Ureter (tissue), 1 donor: ENCODE results near the gene CHD2. TPM values are rescaled to one million over a fixed set of nuclear protein-coding genes. Genes with fewer than 3 reads are reported as not detected.
A peak's percentile ranks its signal among the peaks of the same experiment; 100 is the strongest.
"Not testable (repeated sequence)": the region's sequence is repeated elsewhere in the genome, so short reads cannot be mapped to it uniquely, and the experiment has no call there.

Source experiments
- DNase-seq: peaks from one replicate; pipeline ENCODE4 v3.0.0-alpha.2; 2020; ENCODE audit warnings: low spot score
- total RNA-seq: library from RNA; stranded (reverse); gene quantifications from one replicate; pipeline ENCODE4 v1.2.4, GENCODE V29; 2023
- donor health status: DM: yes; HTN: yes; CAD: no.

Gene CHD2
- total RNA-seq, result 193 TPM

DNA sequence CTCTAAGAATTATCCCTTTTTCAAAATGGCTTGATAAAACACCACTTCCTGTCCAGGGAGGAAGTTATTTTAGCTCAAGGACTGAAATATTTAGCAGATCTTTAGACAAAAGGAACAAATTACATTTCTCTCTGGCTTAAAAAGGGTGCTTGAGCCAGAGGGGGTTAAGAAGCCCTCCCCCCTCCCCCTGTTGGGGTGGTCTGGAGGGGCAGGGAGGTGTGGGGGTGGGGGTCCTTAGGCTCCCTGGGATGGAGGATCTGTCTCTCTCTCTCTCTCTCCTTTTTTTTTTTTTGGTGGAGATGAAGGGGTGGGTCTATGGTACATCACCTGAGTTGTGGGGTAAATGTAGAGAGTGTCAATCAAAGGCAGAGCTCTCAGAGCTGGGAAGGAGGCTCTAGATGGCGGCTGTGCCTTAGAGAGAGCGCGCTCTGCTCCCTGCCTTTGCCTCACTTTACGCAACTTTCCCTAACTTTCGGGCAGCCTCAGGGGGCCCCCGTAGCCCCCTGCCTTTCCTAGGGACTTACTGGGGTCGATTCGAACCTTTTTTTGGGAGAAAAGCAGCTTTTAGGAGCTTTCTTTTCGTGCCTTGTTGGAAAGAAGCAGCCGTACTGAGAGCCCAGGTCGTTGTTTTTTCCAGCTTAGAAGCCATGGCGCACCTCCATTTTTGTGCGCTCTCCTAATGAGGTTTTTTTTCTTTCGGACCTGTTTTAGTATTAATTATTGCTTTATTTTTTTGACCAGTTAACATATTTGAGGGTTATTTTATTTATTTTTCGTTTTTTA is at the start of gene CHD2:
Gene CHD2, plus strand, starts transcription at position 377 of the 783 bp plus-strand sequence. CDS start 914 bp downstream, outside the sequence.
- peak; percentile 62 for DNase-seq

DNA sequence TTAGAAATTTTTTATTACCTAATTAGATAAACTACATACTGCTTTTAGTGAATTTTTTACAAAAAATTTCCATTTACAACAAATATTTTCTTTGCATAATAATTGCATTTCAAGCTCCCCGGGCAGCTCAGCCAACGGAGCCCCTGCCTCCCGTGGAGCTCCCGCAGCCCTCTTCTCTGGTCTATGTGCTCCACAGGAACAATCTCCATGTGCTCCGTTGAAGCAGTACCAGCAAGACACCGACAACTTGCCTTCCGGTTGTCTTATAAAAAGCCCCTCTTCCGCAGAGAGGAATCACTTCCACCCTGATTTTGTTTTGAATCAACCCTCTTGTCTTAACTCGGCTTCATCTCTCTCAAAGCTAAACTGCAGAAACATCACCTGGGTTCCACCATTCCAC is 46.9 kb upstream of the CHD2 start:
- no peak for DNase-seq

DNA sequence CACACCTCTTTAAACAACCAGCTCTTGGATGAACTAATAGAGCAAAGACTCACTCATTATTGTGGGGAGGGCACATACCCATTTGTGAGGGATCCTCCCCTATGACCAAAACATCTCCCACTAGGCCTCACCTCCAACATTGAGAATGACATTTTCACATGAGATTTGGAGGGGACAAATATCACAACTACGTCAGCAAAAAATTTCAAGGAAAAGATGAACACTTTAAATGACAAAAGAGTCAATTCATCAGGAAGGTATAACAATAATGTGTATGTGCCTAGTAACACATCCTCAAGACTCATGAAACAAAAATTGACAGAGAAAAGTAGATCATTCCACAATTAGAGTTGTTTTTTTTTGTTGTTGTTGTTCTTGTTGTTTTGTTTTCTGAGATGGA is 38.4 kb upstream of the CHD2 start:
- no peak for DNase-seq

DNA sequence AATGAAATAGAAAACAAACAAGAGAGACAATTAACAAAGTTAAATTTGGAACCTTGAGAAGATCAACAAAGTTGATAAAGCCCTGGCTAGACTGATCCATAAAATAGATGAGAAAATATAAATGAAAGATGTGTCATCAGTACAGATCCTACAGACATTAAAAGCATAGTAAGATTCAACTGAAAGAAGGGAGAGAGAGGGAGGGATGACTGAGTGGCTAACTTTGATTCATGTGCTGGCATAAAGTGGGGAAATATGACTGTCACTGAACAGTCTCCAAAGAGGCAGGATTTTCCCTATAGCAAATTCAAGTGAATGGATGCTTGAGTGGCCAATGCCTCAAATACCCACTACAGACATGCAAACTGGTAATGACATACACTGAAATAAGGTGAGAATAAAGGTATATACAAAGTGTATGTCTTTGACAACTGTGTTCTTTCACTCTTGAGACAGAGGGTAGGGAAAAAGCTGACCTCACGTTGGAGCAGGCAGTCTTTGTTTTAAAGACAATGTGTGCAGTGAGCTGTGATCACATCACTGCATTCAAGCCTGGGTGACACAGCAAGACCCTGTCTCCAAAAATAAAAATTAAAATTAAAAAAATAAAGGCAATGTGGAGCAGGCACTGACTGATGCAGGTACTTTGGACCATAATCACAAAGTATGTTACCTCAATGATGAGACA is 35.9 kb upstream of the CHD2 start:
- DNase-seq, result no peak

DNA sequence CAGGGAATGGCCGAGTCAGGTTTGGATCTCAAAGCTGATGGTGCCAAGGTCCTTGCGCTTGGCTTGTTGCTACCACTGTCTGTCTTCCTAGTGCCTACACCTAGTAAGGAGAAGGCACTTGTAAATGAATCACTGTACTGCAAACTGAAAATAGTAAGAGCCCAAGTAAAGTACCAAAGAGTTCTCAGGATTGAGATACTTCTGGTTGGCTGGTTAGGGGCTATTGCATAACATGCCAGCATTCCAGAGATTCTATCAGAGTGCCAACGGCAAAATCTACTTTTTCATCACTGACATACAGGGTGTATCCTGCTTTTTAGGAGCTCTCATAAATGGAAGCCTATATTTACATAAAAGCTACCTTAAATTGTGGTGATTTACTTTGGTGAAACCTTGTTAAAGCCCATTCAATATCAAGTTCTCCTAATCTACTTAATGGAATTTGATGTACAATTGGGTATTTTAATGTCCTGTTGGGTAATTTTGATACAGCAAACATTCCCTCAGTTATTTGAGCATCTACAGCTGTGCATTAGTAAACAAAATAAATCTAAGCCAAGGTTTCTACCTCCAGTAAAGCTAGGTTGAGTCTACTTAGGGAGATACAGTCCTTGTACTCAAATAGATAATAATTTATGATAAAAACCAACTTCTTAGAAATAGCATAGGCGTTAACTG is 30.7 kb upstream of the CHD2 start:
- no peak for DNase-seq

DNA sequence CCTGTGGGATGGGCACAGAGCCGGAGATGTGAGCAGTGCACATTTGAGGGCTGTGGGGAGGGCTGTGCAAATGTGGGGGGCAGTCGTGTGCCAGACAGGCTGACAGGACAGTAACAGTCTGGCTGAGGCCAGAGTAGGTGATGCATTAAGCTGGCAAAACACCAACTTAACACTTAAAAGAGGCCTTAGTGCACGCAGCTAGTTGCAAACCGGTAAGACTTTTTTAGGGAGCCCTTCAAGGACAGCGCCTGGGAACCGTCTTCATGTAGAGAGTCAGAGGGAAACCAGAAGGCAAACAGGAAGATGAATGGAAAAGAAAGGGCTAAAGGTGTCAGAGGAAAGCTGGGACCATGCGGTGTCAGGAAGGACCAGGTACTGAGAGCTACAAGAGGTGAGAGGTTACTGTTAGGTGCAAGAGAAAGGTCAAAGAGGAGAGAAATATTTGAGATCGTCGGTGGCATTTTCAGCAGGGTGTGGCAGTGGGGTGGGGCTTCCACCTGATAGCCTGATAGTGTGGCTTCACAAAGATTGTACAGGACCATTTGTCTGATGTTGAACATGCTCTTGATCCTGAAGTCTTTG is 30.0 kb upstream of the CHD2 start:
- no peak for DNase-seq

DNA sequence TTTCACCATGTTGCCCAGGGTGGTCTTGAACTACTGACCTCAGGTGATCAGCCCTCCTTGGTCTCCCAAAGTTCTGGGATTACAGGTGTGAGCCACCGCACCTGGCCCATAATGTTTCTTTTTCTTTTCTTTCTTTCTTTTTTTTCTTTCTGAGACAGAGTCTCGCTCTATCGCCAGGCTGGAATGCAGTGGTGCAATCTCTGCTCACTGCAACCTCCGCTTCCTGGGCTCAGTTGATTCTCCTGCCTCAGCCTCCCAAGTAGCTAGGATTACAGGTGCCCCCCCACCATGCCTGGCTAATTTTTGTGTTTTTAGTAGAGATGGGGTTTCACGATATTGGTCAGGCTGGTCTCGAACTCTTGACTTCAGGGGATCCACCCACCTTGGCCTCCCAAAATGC is 27.2 kb upstream of the CHD2 start:
- not testable (repeated sequence) for DNase-seq

DNA sequence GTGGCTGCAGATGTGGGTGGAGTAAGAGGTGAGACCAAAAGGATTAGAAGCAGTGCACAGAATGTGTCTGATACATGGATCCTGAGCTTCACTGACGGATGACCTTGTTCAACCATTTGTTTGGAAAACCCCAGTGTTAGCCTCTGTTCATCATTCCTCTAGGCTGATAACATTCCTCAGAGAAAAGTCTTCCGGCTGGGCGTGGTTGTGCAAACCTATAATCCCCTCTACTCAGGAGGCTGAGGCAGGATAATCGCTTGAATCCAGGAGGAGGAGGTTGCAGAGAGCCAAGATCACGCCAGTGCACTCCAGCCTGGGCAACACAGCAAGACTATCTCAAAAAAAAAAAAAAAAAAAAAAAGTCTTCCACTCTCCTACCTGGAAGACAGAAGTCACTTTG is 23.1 kb upstream of the CHD2 start:
- no peak for DNase-seq

DNA sequence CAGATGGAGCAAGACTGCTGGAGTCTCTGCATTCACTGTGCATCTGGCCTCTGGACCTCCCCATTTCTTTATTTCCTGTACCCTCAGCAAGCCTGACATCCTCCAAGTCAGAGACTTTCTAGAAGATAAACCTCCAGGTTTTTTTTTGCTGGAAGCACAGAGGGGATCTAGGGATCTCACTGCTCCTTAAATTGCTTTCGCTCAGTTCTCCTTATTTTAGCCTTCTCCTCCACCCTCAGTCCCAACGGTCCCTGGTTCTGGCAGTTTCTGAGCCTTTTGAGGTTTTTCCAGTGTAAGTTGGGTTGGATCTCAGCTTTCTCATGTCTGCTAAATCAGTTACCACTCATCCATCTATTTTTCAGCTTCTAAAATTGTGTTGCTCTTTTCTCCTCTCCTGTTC is 22.7 kb upstream of the CHD2 start:
- DNase-seq, result no peak

DNA sequence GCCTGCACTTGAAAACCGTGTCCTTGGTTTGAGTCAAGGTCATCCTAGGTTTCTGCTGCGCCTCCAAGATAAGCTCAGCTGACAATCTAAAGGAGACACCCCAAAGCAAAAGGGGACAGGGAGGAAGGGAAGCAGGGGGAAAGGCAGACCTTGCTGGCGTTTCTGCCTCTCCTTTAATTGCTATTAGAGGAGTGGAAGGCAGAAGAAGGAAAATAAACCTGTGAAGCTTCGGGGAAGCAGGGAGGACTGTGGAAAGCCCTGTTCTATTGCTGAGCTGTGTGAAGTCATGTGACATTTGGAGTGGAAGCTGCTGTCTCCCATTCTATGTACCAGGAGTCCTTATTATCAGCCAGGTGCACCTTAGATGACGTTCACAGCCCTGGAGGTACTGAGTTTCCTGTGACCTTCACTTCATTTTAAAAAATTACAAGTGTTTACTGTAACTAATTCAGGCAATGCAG is 21.5 kb upstream of the CHD2 start:
- DNase-seq, result no peak

DNA sequence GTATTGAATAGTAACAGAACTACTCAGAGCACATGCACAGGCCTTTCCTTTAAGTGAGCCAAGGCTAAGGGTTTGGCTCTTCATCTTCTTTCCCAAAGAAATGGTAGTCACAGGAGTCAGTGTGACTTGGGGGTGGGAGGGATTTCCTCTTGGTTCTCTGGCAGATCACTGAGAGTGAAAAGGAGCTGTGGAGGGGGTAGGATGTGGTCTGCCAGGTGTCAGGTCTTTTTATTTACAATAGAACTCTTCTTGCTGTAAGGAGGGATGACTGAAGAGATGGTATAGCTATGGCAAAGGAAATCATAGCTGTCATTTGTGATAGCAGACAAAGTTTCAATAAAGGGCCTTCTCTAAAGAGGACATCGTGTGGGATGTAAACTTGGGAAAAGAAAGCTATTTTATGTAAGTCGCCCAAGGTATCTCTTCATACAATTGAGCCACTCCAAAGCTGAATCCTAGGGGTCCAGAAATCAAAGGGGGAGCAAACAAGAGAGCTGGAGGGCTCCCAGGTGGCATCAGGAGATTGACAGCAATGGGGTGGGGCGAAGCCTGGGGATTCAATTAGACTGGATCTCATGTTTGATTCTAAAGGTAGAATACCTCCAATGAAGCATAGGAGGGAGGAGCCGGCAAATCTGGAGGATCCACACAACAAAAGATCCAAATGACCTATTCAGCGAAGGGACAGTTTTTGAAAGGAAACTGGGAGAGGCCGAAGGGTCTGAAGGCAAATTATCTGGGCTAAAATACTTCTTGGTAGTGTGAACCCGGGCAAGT is 20.0 kb upstream of the CHD2 start:
- no peak for DNase-seq

DNA sequence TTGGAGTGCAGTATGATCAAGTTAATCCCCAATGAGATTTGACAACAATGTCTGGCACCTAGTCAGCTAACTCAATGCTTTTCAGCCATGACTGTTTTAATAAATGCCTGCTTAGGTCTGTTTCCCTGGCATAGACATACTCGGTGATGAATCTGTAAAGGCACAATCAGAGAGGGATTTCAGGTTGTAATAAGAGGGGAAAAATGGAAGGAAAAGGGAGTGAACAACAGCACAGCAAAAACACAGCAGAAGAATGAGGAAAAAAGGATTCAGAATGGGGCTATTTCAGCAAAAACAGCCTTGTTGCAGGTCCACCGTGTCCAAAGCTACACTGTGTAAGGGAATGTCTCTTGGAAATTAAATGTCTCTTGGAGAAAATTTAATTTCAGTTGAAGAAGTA is 19.3 kb upstream of the CHD2 start:
- DNase-seq, result no peak

DNA sequence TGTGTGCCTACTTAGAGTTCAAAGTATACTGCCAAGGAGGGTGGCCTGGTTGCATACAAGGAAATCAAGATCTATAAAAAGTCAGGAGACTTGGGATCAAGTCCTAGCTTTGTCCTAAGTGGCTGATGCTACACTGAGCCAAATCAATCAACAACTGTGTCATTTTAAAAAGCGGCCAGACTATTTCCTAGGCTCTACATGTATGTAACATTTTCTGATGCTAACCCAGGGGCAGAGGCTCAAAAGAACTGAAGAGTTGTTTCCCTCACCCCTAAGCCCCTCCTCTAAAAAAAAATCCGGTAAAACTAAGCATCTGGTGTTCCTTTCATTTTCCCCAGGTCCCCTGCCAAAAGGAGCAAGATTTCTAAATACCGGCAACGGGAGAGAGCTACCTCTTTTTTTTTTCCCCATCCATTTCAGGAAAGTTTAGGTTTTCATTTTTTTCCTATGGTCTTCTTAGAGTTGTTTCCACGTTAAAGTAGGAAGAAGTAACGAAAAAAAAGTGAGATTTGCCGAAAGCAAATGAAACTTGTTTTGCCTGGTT is 18.8 kb upstream of the CHD2 start:
- DNase-seq, result no peak

DNA sequence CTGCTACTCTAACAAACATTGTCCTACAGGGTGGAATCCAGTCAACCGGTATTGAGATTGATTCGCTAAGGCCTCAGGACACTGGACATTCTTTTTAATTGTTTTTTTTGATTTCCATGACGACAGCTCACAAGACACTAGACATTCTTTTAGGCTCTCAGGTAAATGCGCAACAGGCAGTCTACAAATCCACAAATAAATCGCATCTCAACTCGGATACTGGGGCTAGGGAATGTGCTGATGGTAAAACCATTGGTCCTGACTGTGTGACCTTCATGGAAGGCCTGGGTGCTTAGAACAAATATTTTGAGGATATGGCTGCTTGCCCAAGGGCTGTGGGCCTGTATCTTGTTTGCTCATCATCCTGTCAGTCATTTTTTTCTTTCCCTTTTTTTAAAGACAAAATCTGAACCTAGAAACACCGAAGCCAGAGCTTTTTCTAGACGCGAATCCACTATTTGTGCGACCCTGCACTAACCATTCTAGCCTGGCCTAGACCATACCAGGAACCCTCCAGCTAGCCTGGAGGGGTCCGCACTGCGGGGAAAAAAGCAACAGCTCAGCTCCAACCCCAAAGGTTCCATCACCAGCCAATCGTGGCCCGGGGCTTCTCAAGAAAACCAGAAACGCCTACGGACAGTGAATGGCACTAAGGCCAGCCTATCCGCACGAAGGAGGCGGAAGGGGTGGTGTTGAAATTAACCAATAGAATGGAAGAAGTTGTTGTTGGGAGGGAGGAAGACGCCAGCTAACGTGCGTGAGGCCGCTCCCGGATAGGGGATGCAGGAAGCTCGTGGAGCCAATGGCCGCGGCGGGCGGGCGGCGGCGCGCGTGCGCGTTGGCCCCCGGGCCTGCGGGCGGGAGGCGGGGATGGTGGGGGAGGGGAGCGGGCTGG is 18.1 kb upstream of the CHD2 start:
- DNase-seq, result peak; percentile 99

DNA sequence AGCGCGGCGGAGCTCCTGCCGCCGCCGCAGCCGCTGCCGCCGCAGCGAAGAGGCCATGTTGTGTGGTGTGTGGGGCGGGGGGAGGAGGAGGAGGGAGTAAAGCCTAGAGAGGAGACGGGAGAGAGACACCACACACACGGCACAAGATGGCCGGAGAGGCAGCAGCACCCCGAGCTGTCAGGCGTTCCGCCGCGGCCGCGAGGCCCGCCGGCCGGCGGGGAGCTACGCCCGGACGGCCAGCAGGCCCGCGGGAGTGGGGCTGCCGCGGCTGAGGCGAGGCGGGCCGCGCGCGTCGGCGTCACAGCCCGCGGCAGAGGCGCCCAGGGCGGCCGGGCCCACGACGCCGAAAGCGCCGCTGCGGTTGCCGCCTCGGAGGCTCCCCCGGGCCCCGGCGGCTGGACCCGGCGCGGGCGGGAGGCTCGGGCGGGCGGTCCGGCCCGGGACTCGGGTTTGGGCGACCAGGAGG is 17.4 kb upstream of the CHD2 start:
- DNase-seq, result no peak

DNA sequence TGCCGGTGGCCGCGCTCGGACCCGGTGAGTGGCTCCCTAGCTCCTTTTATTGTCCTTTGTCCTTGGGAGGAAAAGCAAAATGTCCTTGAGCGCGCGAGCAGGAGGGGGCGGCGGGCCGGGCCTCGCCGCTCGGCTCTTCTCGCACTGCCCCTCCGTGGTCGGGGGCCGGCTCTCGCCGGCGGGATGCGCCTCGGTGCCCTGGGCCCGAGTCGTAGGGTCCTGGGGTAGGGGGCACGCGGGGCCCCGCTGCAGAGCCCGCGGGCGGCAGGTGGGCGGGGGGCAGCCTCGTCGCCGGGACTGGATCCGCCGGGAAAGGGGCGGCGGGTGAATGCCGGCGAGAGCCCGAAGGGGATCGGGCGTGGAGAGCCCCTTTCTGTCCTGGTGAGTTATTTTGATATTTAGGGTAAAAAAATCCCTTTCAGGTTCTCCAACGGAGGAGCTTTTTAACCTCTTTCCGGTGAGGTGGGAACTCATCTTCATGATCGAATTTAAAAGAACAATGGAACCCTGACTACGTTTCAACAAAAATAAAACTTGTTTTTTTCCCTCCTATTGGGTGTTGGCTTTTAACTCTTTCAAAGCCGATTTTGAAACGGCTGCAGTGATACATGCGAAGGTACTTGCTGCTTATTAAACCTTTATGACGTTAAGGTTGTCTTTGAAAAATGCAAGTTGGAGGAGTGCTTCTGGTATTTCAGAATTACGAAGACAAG is 16.8 kb upstream of the CHD2 start:
- no peak for DNase-seq

DNA sequence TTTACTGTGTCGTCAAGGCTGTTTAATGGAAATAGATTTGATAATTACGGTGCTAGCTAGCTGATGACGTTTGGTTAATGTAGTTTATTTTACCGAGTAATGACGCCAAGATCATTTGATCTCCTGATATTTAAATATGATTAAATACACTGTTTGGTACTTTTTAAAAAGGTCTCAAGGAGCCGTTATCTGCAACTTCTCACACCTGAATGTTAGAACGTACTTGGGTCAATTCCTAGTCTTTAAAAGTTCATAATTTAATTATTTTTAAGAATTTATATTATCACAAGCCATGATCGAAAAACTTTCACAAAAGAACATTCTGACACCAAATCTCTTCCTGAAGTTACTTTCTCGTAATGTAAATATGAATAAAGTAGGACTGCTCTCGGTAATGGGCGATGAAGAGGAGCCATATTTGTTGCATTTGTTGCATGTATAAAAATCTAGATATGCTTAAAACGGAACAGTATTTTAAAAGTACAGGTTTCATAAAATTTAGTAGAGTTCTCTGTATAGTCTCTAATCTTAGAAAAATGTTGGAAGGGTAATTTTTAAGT is 16.2 kb upstream of the CHD2 start:
- DNase-seq, result no peak

DNA sequence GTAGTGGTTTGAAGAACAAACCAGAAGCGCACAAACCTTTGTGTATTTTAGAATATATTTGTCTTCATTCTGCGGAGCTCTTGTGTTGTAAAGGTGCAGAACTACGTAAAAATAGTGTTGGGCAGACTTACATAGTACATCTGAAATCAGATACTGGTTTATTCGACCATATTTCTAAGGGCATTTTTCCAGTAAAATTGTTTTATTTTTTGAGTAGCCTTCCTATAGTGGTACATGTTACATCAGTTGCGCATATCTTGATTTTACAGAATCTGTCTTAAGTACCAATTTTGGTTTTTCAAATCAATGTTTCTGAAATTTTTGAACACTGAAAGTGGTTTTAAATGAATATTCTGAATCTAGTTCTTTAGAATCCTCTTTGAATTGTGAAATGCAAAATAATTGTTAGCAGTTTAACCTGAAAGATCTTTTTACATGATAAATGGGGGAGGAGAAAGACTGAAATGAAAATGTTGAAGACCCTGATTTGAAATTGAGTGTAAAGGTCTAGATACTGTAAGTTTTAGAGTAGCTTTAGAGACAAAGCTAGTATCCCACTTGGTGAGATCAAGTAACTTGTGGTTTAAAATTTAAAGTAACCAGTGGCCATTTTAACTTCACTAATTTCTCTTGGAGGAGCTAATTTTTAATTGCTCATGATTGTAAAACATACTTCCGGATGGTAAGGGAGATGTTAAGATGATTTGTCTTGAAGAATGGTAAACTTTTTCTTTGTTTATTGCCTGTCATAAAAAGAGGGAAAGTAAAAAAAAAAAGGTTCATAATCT is 15.5 kb upstream of the CHD2 start:
- no peak for DNase-seq
